GM23338 (cell line): ENCODE measurements around the gene NCS1. TPM values are rescaled to one million over a fixed set of nuclear protein-coding genes. Genes with fewer than 3 reads are reported as not detected.

Experiments
- ATAC-seq: fragments of 200-7000 bp; cut with Tn5 transposase; 3 replicates; pipeline ENCODE4 v1.9.1; 2020
- DNase-seq: peaks from one replicate; pipeline ENCODE4 v3.0.0-alpha.2; 2015; ENCODE audit warnings: low spot score
- H2AFZ ChIP-seq: fragments of 200-600 bp; sonication (generic); 2 replicates; pipeline ENCODE4 v1.8.0; 2016; ENCODE audit warnings: antibody characterized with exemption, mild to moderate bottlenecking, moderate library complexity
- H3F3A ChIP-seq: fragments of 200-600 bp; sonication (generic); replicated peaks from 2 replicates; pipeline ENCODE4 v1.8.0; 2017; ENCODE audit warnings: antibody characterized with exemption, mixed run types, low read depth
- H3K27ac ChIP-seq: fragments of 200-600 bp; sonication (generic); 2 replicates; pipeline ENCODE4 v1.6.1; 2016; ENCODE audit warnings: low read depth
- H3K27me3 ChIP-seq: fragments of 200-600 bp; sonication (generic); 2 replicates; pipeline ENCODE4 v1.8.0; 2016; ENCODE audit warnings: mild to moderate bottlenecking, mixed run types, moderate library complexity; ENCODE audit not compliant: insufficient read depth
- H3K36me3 ChIP-seq: fragments of 200-600 bp; sonication (generic); 2 replicates; pipeline ENCODE4 v1.8.0; 2016; ENCODE audit warnings: mild to moderate bottlenecking; ENCODE audit not compliant: insufficient read depth
- H3K4me1 ChIP-seq: fragments of 200-600 bp; sonication (generic); 2 replicates; pipeline ENCODE4 v1.8.0; 2016; ENCODE audit warnings: mild to moderate bottlenecking, moderate library complexity; ENCODE audit not compliant: insufficient read depth
- H3K4me2 ChIP-seq: fragments of 200-600 bp; sonication (generic); 2 replicates; pipeline ENCODE4 v1.7.1; 2017; ENCODE audit warnings: mixed run types
- H3K4me3 ChIP-seq: fragments of 200-600 bp; sonication (generic); 2 replicates; pipeline ENCODE4 v1.6.1; 2016; ENCODE audit warnings: mixed run types
- H3K79me2 ChIP-seq: fragments of 200-600 bp; sonication (generic); replicated peaks from 2 replicates; pipeline ENCODE4 v1.8.0; 2017; ENCODE audit warnings: mild to moderate bottlenecking; ENCODE audit not compliant: insufficient read depth
- H3K9me2 ChIP-seq: fragments of 200-600 bp; sonication (generic); 2 replicates; pipeline ENCODE4 v1.8.0; 2017; ENCODE audit not compliant: insufficient read depth
- H4K20me1 ChIP-seq: fragments of 200-600 bp; sonication (generic); replicated peaks from 2 replicates; pipeline ENCODE4 v1.8.0; 2017; ENCODE audit warnings: mild to moderate bottlenecking; ENCODE audit not compliant: insufficient read depth
- H3K27ac Mint-ChIP-seq: 2 replicates; pipeline ENCODE4 v1.8.0; 2020; ENCODE audit warnings: inconsistent platforms, mild to moderate bottlenecking, moderate library complexity, mixed read lengths
- H3K27me3 Mint-ChIP-seq: 3 replicates; pipeline ENCODE4 v1.8.0; 2022; ENCODE audit warnings: low read depth, mild to moderate bottlenecking, moderate library complexity, mixed read lengths, inconsistent platforms; ENCODE audit not compliant: insufficient read depth, poor library complexity
- H3K36me3 Mint-ChIP-seq: 3 replicates; pipeline ENCODE4 v1.8.0; 2021; ENCODE audit warnings: low read depth, mild to moderate bottlenecking, inconsistent platforms, moderate library complexity, mixed read lengths
- H3K4me1 Mint-ChIP-seq: 3 replicates; pipeline ENCODE4 v1.8.0; 2020; ENCODE audit warnings: mild to moderate bottlenecking, inconsistent platforms, mixed read lengths
- H3K4me3 Mint-ChIP-seq: 3 replicates; pipeline ENCODE4 v1.8.0; 2021; ENCODE audit warnings: moderate library complexity, mild to moderate bottlenecking, inconsistent platforms, mixed read lengths
- H3K9me3 Mint-ChIP-seq: 3 replicates; pipeline ENCODE4 v1.8.0; 2020; ENCODE audit warnings: moderate library complexity, mild to moderate bottlenecking, inconsistent platforms, mixed read lengths
- CREB1 ChIP-seq: fragments of 250-450 bp; sonication (Bioruptor Pico); IDR thresholded peaks from 2 replicates; pipeline ENCODE4 v1.5.0; 2020; ENCODE audit warnings: low read depth, mild to moderate bottlenecking, moderate library complexity
- CTCF ChIP-seq, 2 experiments: fragments of 200-600 bp in 1 of 2; sonication (generic) in 1 of 2; conservative IDR thresholded peaks; 2 replicates each; pipeline versions ENCODE4 v1.5.1 to v1.6.1; 2016 to 2017; ENCODE audit warnings: antibody characterized with exemption in 2 of 2, low read depth in 2 of 2, mild to moderate bottlenecking in 2 of 2, moderate library complexity in 1 of 2
- EZH2 ChIP-seq: fragments of 200-600 bp; sonication (generic); IDR thresholded peaks from one replicate; pipeline ENCODE4 v1.8.0; 2017; ENCODE audit warnings: antibody characterized with exemption, mild to moderate bottlenecking, low read depth; ENCODE audit not compliant: unreplicated experiment
- EZH2phosphoT487 ChIP-seq: fragments of 200-600 bp; sonication (generic); IDR thresholded peaks from one replicate; pipeline ENCODE4 v1.8.1; 2018; ENCODE audit warnings: antibody characterized with exemption; ENCODE audit not compliant: unreplicated experiment
- JUNB ChIP-seq: IDR thresholded peaks from one replicate; pipeline ENCODE4 v1.6.1; 2016; ENCODE audit warnings: antibody characterized with exemption; ENCODE audit not compliant: unreplicated experiment
- NANOG ChIP-seq: IDR thresholded peaks from 2 replicates; pipeline ENCODE4 v1.6.1; 2016; ENCODE audit warnings: antibody characterized with exemption, borderline replicate concordance
- POLR2AphosphoS5 ChIP-seq: IDR thresholded peaks from 2 replicates; pipeline ENCODE4 v1.6.1; 2016; ENCODE audit warnings: antibody characterized with exemption, low read depth
- STAT1 ChIP-seq: IDR thresholded peaks from one replicate; pipeline ENCODE4 v1.6.1; 2016; ENCODE audit warnings: antibody characterized with exemption; ENCODE audit not compliant: unreplicated experiment
- ZNF114 ChIP-seq: fragments of 250-450 bp; sonication (Bioruptor Pico); IDR thresholded peaks from 2 replicates; pipeline ENCODE4 v1.5.0; 2020; ENCODE audit warnings: mild to moderate bottlenecking, moderate library complexity
- ZNF331 ChIP-seq: fragments of 250-450 bp; sonication (Bioruptor Pico); IDR thresholded peaks from 2 replicates; pipeline ENCODE4 v1.5.0; 2020; ENCODE audit warnings: low read depth, mild to moderate bottlenecking, moderate library complexity
- ZNF462 ChIP-seq: fragments of 250-450 bp; sonication (Bioruptor Pico); IDR thresholded peaks from 2 replicates; pipeline ENCODE4 v1.5.0; 2020; ENCODE audit warnings: mild to moderate bottlenecking, moderate library complexity
- polyA plus RNA-seq: library from polyadenylated mRNA; unstranded; fragments of >200 nt; fragmentation: Nextera tagmentation; extraction: Ambion mirVana; gene quantifications from 2 replicates; pipeline ENCODE4 v1.2.1, GENCODE V29; 2016
- total RNA-seq: library from RNA; depleted of rRNA; stranded (reverse); fragments of >200 nt; shearing (Covaris generic); gene quantifications from 2 replicates; pipeline ENCODE4 v1.2.3, GENCODE V29; 2014
- TF ChIP-seq, protein P1 (sequence below): IDR thresholded peaks from 2 replicates; pipeline ENCODE4 v1.6.1; 2016; ENCODE audit warnings: antibody characterized with exemption
- TF ChIP-seq, protein P2 (sequence below): IDR thresholded peaks from one replicate; pipeline ENCODE4 v1.6.1; 2018; ENCODE audit warnings: antibody characterized with exemption; ENCODE audit not compliant: unreplicated experiment

NCS1 gene
- total and polyA plus RNA-seq, 2 experiments from 2014 or later: 8.2 to 34.3 TPM

DNA sequence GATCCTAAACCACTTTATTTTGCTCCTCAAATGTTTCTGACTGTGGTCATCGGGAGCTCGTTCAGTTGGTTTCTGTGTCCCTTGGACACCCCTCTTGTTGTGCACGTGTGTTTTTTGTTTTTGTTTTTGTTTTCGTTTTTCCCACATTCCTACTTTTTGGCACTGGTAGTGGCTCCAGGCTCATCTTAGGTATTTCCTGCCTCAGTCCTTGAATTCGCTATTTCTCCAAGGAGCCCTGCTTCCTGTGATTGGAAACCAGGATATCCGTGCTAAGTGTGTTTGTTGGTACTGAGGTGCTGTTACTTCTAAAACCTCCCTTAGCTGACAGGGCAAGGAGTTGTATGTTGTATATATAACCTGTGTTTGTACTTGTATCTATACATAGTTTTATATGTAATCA is 99.3 kb downstream of the NCS1 start:
- Mint-ChIP-seq H3K27me3 (peaks cover 19% of the 10 kb centered on the region), H3K4me3 (no peak overlapping the region), H3K27ac (no peak overlapping the region), H3K36me3 (peaks cover 4% of the 10 kb centered on the region; the same call in 2 of the 3 replicates), H3K9me3 (no peaks in the 10 kb centered on the region), H3K4me1 (peaks cover 46% of the 10 kb centered on the region)
- Histone ChIP-seq H3K4me3 (no peak overlapping the region), H2AFZ (no peak overlapping the region), H3K4me2 (no peak overlapping the region), H3K9me2 (no peaks in the 10 kb centered on the region), H3K27ac (no peak overlapping the region), H3K36me3 (no peaks in the 10 kb centered on the region), H4K20me1 (no peaks in the 10 kb centered on the region), H3K79me2 (no peaks in the 10 kb centered on the region; the same call in 1 of the 2 replicates), H3K27me3 (peaks cover 14% of the 10 kb centered on the region), H3F3A (peaks cover 6% of the 10 kb centered on the region), H3K4me1 (peaks cover 25% of the 10 kb centered on the region)
- ATAC-seq (no peak), DNase-seq (no peak)
- TF ChIP-seq POLR2AphosphoS5 (no peak), EZH2 (no peak), JUNB (no peak), ZNF462 (CRISPR knock-in tag) (no peak), ZNF114 (CRISPR knock-in tag) (no peak), CTCF (conservative IDR thresholded peaks at IDR 0.05; ENCODE audit: low read depth in 2 of 2) (no peak), EZH2phosphoT487 (no peak), CREB1 (CRISPR knock-in tag) (no peak), ZNF331 (CRISPR knock-in tag) (no peak), NANOG (no peak), STAT1 (no peak)
- TF ChIP-seq, protein P1, sequence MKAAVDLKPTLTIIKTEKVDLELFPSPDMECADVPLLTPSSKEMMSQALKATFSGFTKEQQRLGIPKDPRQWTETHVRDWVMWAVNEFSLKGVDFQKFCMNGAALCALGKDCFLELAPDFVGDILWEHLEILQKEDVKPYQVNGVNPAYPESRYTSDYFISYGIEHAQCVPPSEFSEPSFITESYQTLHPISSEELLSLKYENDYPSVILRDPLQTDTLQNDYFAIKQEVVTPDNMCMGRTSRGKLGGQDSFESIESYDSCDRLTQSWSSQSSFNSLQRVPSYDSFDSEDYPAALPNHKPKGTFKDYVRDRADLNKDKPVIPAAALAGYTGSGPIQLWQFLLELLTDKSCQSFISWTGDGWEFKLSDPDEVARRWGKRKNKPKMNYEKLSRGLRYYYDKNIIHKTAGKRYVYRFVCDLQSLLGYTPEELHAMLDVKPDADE: no peak
- TF ChIP-seq, protein P2, sequence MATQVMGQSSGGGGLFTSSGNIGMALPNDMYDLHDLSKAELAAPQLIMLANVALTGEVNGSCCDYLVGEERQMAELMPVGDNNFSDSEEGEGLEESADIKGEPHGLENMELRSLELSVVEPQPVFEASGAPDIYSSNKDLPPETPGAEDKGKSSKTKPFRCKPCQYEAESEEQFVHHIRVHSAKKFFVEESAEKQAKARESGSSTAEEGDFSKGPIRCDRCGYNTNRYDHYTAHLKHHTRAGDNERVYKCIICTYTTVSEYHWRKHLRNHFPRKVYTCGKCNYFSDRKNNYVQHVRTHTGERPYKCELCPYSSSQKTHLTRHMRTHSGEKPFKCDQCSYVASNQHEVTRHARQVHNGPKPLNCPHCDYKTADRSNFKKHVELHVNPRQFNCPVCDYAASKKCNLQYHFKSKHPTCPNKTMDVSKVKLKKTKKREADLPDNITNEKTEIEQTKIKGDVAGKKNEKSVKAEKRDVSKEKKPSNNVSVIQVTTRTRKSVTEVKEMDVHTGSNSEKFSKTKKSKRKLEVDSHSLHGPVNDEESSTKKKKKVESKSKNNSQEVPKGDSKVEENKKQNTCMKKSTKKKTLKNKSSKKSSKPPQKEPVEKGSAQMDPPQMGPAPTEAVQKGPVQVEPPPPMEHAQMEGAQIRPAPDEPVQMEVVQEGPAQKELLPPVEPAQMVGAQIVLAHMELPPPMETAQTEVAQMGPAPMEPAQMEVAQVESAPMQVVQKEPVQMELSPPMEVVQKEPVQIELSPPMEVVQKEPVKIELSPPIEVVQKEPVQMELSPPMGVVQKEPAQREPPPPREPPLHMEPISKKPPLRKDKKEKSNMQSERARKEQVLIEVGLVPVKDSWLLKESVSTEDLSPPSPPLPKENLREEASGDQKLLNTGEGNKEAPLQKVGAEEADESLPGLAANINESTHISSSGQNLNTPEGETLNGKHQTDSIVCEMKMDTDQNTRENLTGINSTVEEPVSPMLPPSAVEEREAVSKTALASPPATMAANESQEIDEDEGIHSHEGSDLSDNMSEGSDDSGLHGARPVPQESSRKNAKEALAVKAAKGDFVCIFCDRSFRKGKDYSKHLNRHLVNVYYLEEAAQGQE: no peak
